ENCODE measurements around the gene IPPK. TPM values are rescaled to one million over a fixed set of nuclear protein-coding genes. Genes with fewer than 3 reads are reported as not detected.

Gene IPPK, protein sequence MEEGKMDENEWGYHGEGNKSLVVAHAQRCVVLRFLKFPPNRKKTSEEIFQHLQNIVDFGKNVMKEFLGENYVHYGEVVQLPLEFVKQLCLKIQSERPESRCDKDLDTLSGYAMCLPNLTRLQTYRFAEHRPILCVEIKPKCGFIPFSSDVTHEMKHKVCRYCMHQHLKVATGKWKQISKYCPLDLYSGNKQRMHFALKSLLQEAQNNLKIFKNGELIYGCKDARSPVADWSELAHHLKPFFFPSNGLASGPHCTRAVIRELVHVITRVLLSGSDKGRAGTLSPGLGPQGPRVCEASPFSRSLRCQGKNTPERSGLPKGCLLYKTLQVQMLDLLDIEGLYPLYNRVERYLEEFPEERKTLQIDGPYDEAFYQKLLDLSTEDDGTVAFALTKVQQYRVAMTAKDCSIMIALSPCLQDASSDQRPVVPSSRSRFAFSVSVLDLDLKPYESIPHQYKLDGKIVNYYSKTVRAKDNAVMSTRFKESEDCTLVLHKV
- 16.7 and 22.1 TPM in 2 replicates for total RNA-seq

DNA sequence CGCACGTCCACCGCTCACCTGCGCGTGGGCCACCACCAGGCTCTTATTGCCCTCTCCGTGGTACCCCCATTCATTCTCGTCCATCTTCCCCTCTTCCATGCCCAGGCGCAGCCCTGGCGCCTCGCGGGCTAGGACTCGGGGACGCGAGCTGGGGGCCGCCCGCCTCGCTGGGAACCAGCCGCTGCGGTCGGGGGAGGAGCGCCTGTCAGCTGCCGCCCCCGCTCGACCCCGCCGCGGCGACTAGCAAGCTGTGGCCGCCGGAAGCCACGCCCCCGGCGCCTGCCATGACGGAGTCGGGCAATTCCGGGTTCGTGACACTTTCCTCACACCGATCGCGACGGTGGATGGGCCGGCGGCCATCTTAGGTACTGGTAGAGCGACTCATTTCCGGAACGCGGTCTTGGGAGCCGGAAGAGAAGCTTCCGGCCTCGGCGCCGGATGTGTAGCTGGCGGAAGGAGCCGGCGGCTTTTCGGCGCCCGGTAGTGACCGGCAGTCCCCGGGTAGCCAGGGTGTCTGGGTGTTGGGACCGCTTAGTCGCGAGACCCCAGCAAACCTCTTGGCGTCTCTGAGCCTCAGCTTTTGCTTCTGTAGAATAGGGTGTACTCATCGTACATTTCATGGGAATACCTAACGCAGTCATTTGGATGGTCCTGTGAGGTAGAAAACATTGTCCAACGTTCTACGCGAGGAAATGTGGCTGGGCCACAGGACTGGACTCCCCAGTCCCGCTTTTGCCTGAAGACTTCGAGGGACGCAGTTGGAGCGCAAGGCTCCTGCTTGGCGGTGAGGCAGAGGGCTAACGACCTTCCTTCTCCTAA, at the start of gene IPPK:
Gene IPPK, minus strand, starts transcription at position 242 of the 819 bp plus-strand sequence. Its CDS starts 143 bp downstream, at position 99.

Other genes starting within 250 kb of the IPPK start
- 0.94 TPM in 1 of 2 replicates, not detected in the other for gene OMD, start 245.7 kb downstream of the IPPK start, total RNA-seq
- 1.8 TPM in 1 of 2 replicates, not detected in the other for gene ASPN, start 187.6 kb downstream of the IPPK start, total RNA-seq
- 0.18 and 0.38 TPM in 2 replicates for gene ECM2, start 134.1 kb downstream of the IPPK start, total RNA-seq
- 52.1 and 75.4 TPM in 2 replicates for gene BICD2, start 94.7 kb upstream of the IPPK start, total RNA-seq
- gene ZNF484, start 207.9 kb upstream of the IPPK start, total RNA-seq: 11.9 and 13.0 TPM in 2 replicates

All from endothelial cell of coronary artery (primary cell).